ENCODE data around the gene BEGAIN. TPM values are rescaled to one million over a fixed set of nuclear protein-coding genes. Genes with fewer than 3 reads are reported as not detected.
A peak's percentile ranks its signal among the peaks of the same experiment; 100 is the strongest.

Gene BEGAIN
- total RNA-seq, 3 donors from 2014 or later: 0.64 to 4.1 (median 2.0) TPM

DNA sequence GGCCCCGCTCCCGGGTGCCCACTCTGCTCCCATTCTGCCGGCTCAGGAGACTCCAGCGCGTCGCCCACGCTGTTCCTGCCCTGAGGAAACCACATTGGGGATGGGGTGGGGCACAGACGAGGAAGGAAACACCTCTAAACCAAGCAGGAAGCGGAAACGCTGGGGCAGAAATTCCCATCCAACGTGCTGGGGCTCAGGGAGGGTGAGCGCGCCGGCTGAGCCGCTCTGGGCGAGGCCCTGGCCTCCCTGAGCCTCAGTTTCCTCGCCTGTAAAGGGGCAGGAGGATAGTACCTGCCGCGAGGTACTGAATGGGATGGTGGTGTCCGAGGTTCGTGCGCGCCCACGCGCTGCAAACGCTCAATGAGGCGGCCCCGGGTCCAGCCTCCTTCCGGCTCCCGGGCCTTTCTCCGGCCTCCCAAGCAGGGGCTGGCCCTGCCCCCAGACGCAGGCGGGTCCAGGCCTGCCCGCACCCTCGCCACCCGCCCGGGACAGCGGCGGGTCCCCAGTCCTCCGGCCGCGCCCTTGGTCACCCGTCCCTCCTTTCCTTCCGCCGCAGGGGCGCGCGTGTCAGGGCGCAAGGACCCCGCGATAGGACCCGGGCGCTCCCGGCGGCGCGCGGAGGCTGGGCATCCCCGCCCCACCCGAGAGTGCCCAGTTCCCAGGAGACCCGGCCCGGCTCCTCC, 673 bp downstream of the BEGAIN start:
- H3K36me3 ChIP-seq: no peaks in the 10 kb centered on the region
- peak overlapping the region in 1 of 2 donors; percentile 7 for H3K27ac ChIP-seq
- no peaks in the 10 kb centered on the region for H3K9me3 ChIP-seq
- H3K4me3 ChIP-seq: peak overlapping the region; percentile 42 to 83 (median 68)
- TF ChIP-seq POLR2A (IDR thresholded peaks at IDR 0.05) (no peak), POLR2AphosphoS5 (IDR thresholded peaks at IDR 0.05) (no peak)
- TF ChIP-seq, protein P1, sequence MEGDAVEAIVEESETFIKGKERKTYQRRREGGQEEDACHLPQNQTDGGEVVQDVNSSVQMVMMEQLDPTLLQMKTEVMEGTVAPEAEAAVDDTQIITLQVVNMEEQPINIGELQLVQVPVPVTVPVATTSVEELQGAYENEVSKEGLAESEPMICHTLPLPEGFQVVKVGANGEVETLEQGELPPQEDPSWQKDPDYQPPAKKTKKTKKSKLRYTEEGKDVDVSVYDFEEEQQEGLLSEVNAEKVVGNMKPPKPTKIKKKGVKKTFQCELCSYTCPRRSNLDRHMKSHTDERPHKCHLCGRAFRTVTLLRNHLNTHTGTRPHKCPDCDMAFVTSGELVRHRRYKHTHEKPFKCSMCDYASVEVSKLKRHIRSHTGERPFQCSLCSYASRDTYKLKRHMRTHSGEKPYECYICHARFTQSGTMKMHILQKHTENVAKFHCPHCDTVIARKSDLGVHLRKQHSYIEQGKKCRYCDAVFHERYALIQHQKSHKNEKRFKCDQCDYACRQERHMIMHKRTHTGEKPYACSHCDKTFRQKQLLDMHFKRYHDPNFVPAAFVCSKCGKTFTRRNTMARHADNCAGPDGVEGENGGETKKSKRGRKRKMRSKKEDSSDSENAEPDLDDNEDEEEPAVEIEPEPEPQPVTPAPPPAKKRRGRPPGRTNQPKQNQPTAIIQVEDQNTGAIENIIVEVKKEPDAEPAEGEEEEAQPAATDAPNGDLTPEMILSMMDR (IDR thresholded peaks at IDR 0.05): no peak
- intact Hi-C loops (cut with DNase I; ENCODE audit: low total_unique reads): no loop called here
- H3K4me1 ChIP-seq: no peaks in the 10 kb centered on the region
- DNase-seq (ENCODE audit: low spot score in 2 of 2): no peak
- H3K27me3 ChIP-seq: peaks cover 0 to 9% of the 10 kb centered on the region in 2 donors

DNA sequence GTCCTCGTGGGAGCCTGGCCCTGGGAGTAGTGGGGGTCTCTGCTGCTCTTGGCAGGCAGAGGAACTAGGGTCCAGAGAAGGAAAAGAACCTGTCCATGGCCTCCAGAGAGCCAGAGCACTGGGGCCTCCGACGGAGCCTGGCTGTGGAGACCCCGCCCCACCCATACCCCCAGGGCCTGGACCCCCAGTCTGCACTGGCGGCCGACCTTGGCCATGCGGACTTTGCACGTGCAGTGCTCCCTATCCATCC, 1.1 kb downstream of the BEGAIN start:
- Histone ChIP-seq H3K9me3 (no peaks in the 10 kb centered on the region), H3K27ac (no peak overlapping the region), H3K4me3 (peak overlapping the region; percentile 42 to 83 (median 68)), H3K27me3 (peaks cover 0 to 9% of the 10 kb centered on the region in 2 donors), H3K36me3 (no peaks in the 10 kb centered on the region), H3K4me1 (no peaks in the 10 kb centered on the region)
- no peak for TF ChIP-seq POLR2A (IDR thresholded peaks at IDR 0.05)
- TF ChIP-seq, protein P1 (IDR thresholded peaks at IDR 0.05): no peak
- no peak for TF ChIP-seq POLR2AphosphoS5 (IDR thresholded peaks at IDR 0.05)
- no peak for DNase-seq (ENCODE audit: low spot score in 2 of 2)
- intact Hi-C loops (cut with DNase I; ENCODE audit: low total_unique reads): no loop called here

DNA sequence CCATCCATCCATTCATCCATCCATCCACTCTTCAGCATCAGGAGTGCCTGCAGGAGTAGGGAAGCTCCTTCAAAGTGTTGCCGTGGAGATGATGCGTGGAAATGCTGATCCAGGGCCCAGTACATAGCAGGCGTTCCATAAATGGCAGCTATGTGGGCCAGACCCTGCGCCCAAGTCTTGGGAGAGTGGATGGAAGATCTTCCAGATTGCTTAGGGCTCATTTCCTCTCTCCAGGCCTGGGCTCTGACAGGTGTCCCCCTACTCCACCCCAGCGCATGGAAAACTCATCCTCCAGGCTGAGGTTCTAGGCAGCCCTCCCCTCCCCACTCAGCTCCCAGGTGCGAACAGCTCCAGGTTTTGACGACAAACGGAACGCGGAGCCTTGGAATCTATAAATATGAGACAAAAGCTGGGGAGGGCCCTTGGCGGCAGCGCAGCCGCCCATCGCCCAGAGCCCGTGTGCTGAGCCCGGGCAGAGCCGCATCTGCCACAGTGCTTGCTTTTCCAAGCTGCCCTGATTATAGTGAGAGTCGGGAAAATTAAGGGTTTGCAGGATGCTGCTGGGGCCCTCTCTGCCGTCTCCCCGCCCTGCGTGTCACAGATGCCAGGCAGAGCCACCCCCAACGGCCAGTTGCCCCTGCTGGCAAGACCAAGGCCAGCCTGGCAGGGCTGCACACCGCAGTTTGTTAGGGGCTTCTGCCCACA, 1.6 kb downstream of the BEGAIN start:
- Histone ChIP-seq H3K36me3 (no peaks in the 10 kb centered on the region), H3K9me3 (no peaks in the 10 kb centered on the region), H3K27ac (no peak overlapping the region), H3K4me3 (peak overlapping the region in 1 of 3 donors; percentile 83), H3K4me1 (no peaks in the 10 kb centered on the region), H3K27me3 (peaks cover 0 to 9% of the 10 kb centered on the region in 2 donors)
- intact Hi-C loops (cut with DNase I; ENCODE audit: low total_unique reads): no loop called here
- no peak for TF ChIP-seq POLR2AphosphoS5 (IDR thresholded peaks at IDR 0.05)
- TF ChIP-seq, protein P1 (IDR thresholded peaks at IDR 0.05): no peak
- no peak for TF ChIP-seq POLR2A (IDR thresholded peaks at IDR 0.05)
- DNase-seq (ENCODE audit: low spot score in 2 of 2): no peak

DNA sequence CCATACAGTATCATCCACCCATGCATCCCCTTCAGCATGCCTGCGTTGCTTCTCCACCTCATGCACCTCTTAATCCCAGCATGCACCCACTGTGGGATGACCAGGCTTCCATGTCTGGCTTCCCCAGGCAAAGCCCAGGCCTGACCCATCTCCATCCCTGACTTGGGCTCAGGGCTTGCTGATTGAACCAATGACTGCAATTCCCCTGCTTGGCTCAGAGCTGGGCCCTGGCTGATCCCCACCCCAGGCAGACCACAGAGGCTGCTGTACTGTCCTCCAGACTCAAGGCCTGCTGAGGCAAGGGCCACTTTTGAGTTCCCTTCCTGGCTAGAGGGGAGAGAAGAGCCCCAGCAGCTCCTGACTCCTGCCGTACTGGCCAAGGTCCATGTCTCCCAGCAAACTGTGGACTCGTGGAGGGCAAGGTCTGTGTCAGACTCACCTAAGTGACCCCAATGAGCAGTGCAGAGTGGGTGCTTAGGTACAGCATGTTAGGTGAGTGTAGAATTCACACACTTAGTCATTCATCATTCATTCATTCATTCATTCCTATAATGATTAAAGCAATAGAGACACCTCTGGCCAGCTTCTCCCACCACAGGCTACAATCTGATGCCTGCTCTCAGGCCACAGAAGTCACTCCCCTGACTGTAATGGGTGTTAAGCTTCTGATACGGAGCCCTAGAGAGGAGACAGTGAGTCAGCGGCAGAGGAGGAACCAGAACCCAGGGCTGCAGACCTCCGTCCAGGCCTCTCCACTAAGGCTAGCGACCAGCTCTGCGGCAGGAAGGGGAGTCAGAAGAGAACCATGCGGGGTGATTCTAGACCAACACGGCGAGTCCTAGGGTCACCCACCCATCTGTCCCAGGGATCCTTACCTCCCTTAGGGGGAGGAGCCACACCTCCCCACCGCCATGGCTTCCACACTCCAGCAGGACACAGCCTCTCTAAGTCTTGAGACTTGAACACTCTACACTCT, 2.9 kb downstream of the BEGAIN start:
- intact Hi-C loops (cut with DNase I; ENCODE audit: low total_unique reads): no loop called here
- Histone ChIP-seq H3K27ac (no peak overlapping the region), H3K36me3 (no peaks in the 10 kb centered on the region), H3K4me1 (no peaks in the 10 kb centered on the region), H3K9me3 (no peaks in the 10 kb centered on the region), H3K27me3 (peaks cover 0 to 9% of the 10 kb centered on the region in 2 donors), H3K4me3 (no peak overlapping the region)
- DNase-seq (ENCODE audit: low spot score in 2 of 2): no peak
- no peak for TF ChIP-seq POLR2A (IDR thresholded peaks at IDR 0.05)
- TF ChIP-seq, protein P1 (IDR thresholded peaks at IDR 0.05): no peak
- TF ChIP-seq POLR2AphosphoS5 (IDR thresholded peaks at IDR 0.05): no peak

Data from breast epithelium (tissue), 4 donors.